GM12801 (cell line): ENCODE data around the gene PGGHG.

Experiments
- TF ChIP-seq, protein P1 (sequence below): IDR thresholded peaks from one replicate; pipeline ENCODE4 v1.5.1; 2011; ENCODE audit warnings: control low read depth; ENCODE audit not compliant: insufficient read length; ENCODE audit errors: extremely low read depth

PGGHG gene

GRCh38 chr11:336659-337198 is 47.8 kb downstream of the PGGHG start:
- TF ChIP-seq, protein P1, sequence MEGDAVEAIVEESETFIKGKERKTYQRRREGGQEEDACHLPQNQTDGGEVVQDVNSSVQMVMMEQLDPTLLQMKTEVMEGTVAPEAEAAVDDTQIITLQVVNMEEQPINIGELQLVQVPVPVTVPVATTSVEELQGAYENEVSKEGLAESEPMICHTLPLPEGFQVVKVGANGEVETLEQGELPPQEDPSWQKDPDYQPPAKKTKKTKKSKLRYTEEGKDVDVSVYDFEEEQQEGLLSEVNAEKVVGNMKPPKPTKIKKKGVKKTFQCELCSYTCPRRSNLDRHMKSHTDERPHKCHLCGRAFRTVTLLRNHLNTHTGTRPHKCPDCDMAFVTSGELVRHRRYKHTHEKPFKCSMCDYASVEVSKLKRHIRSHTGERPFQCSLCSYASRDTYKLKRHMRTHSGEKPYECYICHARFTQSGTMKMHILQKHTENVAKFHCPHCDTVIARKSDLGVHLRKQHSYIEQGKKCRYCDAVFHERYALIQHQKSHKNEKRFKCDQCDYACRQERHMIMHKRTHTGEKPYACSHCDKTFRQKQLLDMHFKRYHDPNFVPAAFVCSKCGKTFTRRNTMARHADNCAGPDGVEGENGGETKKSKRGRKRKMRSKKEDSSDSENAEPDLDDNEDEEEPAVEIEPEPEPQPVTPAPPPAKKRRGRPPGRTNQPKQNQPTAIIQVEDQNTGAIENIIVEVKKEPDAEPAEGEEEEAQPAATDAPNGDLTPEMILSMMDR: no peak

- TF ChIP-seq, protein P1: no peak
These were observed 48.8 kb downstream of the PGGHG start for GRCh38 chr11:337711-338110.

DNA sequence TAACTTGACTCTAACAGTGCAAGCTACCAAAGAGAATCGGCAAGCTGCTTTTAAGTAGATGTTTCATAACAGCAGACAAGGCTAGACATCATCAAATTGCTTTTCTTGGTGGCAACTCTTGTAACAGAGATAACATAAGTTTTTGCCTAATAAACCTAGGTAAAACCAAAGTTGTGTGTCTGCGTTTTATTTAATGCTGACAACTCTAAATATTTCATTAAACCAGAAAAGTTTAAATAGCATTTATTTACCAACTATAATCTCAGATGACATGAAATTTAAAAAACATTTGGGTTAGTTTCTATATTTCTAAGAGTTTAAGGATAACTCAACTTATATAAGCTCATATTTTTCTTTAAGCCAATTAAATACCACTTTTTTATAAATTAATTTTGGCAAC is 51.0 kb downstream of the PGGHG start:
- TF ChIP-seq, protein P1: no peak

GRCh38 chr11:340539-341512 is 51.9 kb downstream of the PGGHG start:
- TF ChIP-seq, protein P1: no peak

GRCh38 chr11:342328-342727 is 53.4 kb downstream of the PGGHG start:
- TF ChIP-seq, protein P1: no peak

DNA sequence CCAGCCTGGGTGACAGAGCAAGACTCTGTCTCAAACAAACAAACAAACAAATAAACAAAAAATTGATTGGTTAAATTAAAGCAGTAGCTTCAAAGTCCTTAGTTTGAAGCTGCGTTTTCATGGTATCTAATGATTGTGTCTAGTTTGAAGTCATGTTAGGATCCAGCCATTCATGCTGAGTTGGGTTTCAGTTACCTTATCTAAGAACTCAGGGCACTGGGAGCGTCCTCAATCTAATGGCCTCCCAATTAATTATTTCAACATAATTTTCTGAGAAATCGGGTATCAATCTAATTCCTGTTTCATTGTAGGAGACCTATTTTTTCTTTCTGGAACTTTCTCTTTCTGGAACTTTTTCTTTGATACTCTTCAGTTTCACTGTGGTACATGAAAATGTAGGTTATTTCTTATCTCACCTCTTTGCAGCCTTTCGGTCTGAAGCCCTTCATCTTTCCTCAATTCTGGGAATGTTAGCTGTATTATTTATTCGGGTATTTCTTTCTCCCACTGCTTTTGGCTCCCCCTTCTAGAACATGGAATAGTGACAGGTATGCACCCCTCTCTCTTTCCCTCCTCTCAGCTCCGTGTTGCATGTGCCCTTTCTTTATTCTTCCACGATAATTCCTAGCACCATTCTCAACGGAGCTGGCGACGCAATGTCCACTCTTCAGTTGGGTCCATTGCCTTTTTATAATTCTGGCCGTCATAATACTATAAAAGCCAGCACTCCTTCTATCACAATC is 56.1 kb downstream of the PGGHG start:
- TF ChIP-seq, protein P1: no peak
